Breast epithelium (tissue), 3 donors: ENCODE measurements around the gene SAFB2.

Experiments
- POLR2AphosphoS5 ChIP-seq, 3 donors: sonication (generic); formaldehyde crosslinking; IDR thresholded peaks; one replicate each; pipeline ENCODE4 v1.6.1; 2017; ENCODE audit warnings: antibody characterized with exemption in 3 of 3
- TF ChIP-seq, protein P1 (sequence below), 3 donors: fragments of 450-650 bp; IDR thresholded peaks; one replicate each; pipeline ENCODE4 v1.5.1; 2016 to 2017; ENCODE audit warnings: antibody characterized with exemption in 3 of 3, mild to moderate bottlenecking in 3 of 3, moderate library complexity in 3 of 3

DNA sequence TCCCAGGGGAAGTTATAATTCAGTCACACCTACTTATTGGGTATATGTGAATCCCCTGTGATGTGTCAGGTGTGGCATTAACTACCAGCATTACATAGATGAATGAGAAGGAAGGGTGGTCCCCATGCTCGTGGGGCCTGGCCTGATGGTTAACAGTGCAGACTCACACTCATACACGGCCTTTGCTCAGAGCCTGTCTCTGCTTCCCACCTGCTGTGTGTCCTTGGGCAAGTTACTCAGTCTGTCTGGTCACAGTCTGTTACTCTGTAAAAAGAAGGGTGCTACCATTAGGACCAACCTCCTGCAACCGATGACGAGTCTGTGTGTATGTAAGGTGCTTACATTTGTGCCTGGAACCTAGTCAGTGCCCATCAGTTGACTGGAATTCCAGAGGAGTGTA, 24.1 kb upstream of the SAFB2 start:
- TF ChIP-seq, protein P1, sequence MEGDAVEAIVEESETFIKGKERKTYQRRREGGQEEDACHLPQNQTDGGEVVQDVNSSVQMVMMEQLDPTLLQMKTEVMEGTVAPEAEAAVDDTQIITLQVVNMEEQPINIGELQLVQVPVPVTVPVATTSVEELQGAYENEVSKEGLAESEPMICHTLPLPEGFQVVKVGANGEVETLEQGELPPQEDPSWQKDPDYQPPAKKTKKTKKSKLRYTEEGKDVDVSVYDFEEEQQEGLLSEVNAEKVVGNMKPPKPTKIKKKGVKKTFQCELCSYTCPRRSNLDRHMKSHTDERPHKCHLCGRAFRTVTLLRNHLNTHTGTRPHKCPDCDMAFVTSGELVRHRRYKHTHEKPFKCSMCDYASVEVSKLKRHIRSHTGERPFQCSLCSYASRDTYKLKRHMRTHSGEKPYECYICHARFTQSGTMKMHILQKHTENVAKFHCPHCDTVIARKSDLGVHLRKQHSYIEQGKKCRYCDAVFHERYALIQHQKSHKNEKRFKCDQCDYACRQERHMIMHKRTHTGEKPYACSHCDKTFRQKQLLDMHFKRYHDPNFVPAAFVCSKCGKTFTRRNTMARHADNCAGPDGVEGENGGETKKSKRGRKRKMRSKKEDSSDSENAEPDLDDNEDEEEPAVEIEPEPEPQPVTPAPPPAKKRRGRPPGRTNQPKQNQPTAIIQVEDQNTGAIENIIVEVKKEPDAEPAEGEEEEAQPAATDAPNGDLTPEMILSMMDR (IDR thresholded peaks at IDR 0.05) = no peak
- TF ChIP-seq POLR2AphosphoS5 (IDR thresholded peaks at IDR 0.05) = no peak
